ENCODE results near the gene PHLDB1. TPM values are rescaled to one million over a fixed set of nuclear protein-coding genes. Genes with fewer than 3 reads are reported as not detected.

The PHLDB1 gene
- total RNA-seq, 1 donor from 2014 or later, result 7.5 TPM

- ATAC-seq, result no peak
- DNase-seq (ENCODE audit: low spot score), result no peak
These were observed 98.6 kb downstream of the PHLDB1 start for GRCh38 chr11:118705791-118706545.

- ATAC-seq, result no peak
- DNase-seq (ENCODE audit: low spot score), result no peak
These were observed 99.1 kb downstream of the PHLDB1 start for GRCh38 chr11:118706546-118706825.

Other genes with a start within 250 kb of the PHLDB1 start
- 22.8 TPM for gene UBE4A, start 248.0 kb upstream of the PHLDB1 start, total RNA-seq
- 94.9 TPM for gene ATP5MG, start 206.0 kb upstream of the PHLDB1 start, total RNA-seq
- 20.4 TPM for gene KMT2A, start 171.1 kb upstream of the PHLDB1 start, total RNA-seq
- 116 TPM for gene TTC36, start 80.1 kb upstream of the PHLDB1 start, total RNA-seq
- gene TMEM25, start 76.4 kb upstream of the PHLDB1 start, total RNA-seq, result 37.5 TPM
- 5.4 TPM for gene IFT46, start 41.7 kb upstream of the PHLDB1 start, total RNA-seq
- gene ARCN1, start 35.2 kb upstream of the PHLDB1 start, total RNA-seq, result 61.0 TPM
- 3.4 TPM for gene TREH, start 72.0 kb downstream of the PHLDB1 start, total RNA-seq
- gene DDX6, start 183.5 kb downstream of the PHLDB1 start, total RNA-seq, result 40.1 TPM

Measured in left lobe of liver (tissue), 2 donors.